Stimulated activated CD8-positive, alpha-beta memory T cell treated with anti-CD3 and anti-CD28 coated beads, Interleukin-7, amount 100 ng/mL, for 4 hours (primary cell): Measurements from ENCODE around the gene MAP3K2.
"Not testable (repeated sequence)": the region's sequence is repeated elsewhere in the genome, so short reads cannot be mapped to it uniquely, and the experiment has no call there.

ENCODE experiments used
- DNase-seq, 2 donors: peaks; one replicate each; pipeline ENCODE4 v3.0.0-alpha.2; 2020; ENCODE audit warnings: low read depth in 2 of 2

Gene MAP3K2

GRCh38 chr2:127382831-127383230 is 4.9 kb downstream of the MAP3K2 start:
- no peak for DNase-seq

GRCh38 chr2:127381762-127382161 is 6.0 kb downstream of the MAP3K2 start:
- no peak for DNase-seq

GRCh38 chr2:127379712-127380355 is 7.9 kb downstream of the MAP3K2 start:
- no peak for DNase-seq

GRCh38 chr2:127378720-127379119 is 9.1 kb downstream of the MAP3K2 start:
- no peak for DNase-seq

- no peak for DNase-seq
These were observed 10.5 kb downstream of the MAP3K2 start for GRCh38 chr2:127377262-127377661.

- no peak for DNase-seq
These were observed 11.5 kb downstream of the MAP3K2 start for GRCh38 chr2:127376257-127376656.

- no peak for DNase-seq
These were observed 14.3 kb downstream of the MAP3K2 start for GRCh38 chr2:127373362-127374083.

- DNase-seq = no peak
These were observed 16.7 kb downstream of the MAP3K2 start for GRCh38 chr2:127371037-127371436.

- no peak for DNase-seq
These were observed 17.8 kb downstream of the MAP3K2 start for GRCh38 chr2:127370010-127370409.

GRCh38 chr2:127365211-127365643 is 22.5 kb downstream of the MAP3K2 start:
- no peak for DNase-seq

- no peak for DNase-seq
These were observed 24.8 kb downstream of the MAP3K2 start for GRCh38 chr2:127362971-127363370.

- no peak for DNase-seq
These were observed 25.6 kb downstream of the MAP3K2 start for GRCh38 chr2:127361929-127362885.

GRCh38 chr2:127360242-127360641 is 27.5 kb downstream of the MAP3K2 start:
- no peak for DNase-seq

- no peak for DNase-seq
These were observed 28.3 kb downstream of the MAP3K2 start for GRCh38 chr2:127359520-127359919.

- DNase-seq = no peak
These were observed 28.8 kb downstream of the MAP3K2 start for GRCh38 chr2:127358971-127359370.

GRCh38 chr2:127358044-127358443 is 29.7 kb downstream of the MAP3K2 start:
- no peak for DNase-seq

GRCh38 chr2:127357591-127357990 is 30.2 kb downstream of the MAP3K2 start:
- no peak for DNase-seq

GRCh38 chr2:127356531-127356930 is 31.2 kb downstream of the MAP3K2 start:
- DNase-seq = no peak

GRCh38 chr2:127355407-127356008 is 32.3 kb downstream of the MAP3K2 start:
- DNase-seq = peak in 1 of 2 donors; percentile 7

GRCh38 chr2:127353873-127354676 is 33.7 kb downstream of the MAP3K2 start:
- DNase-seq = not testable (repeated sequence)

GRCh38 chr2:127353223-127353622 is 34.6 kb downstream of the MAP3K2 start:
- not testable (repeated sequence) for DNase-seq
